HG03439 (cell line): ENCODE measurements around the gene PHOX2B.
"Not testable (repeated sequence)": the region's sequence is repeated elsewhere in the genome, so short reads cannot be mapped to it uniquely, and the experiment has no call there.

Experiments used
- ATAC-seq: cut with Tn5 transposase; IDR thresholded peaks from one replicate; pipeline ENCODE4 v1.9.1; 2021; ENCODE audit warnings: mild to moderate bottlenecking, moderate library complexity; ENCODE audit not compliant: unreplicated experiment

Gene PHOX2B

DNA sequence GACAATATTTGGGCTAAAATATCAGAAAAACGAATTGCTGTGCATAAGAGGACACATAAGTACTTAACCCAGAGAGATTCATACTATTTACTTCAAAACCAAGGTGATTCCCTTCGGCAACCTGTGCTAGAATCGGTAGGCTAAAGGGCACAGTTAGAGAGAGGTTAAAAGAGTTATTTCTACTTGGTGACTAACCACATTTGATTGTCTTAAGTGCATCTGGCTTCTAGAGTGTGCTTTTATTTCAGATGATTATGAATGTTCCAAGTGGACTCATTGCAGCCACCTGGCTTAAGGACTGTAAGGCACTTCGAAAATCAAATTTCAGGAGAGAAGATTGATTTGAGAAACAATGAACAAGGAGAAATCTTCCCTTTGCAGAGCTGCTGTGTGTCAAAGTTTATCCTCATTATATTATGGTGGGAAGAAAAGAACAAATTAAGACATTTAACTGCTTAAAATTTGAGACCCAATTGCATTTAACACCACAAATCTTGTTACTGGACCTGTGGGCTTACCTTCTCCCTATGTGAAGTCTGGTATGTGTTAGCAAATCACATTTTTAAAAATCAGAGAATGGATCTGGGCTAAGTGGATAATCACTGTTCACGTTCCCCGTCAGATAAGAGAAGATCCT lies 34.0 kb downstream of the PHOX2B start:
- ATAC-seq: no peak

DNA sequence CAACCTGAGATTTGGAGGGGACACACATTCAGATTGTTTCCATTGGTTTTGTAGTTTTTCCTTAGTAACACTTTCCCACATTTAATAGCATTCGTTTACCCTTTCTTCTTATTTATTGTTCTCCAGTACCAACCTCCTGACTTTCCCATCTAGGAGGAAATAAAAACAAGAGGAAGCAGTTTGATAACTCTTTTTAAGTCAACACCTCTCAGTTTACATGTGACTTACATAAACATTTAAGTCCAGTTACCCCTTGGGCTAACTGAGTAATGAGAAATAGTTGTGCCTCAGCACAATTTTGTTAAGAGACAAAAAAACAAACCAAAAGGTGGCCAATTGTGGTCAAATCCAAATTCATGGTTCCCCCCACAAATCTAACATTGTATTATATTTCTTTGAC lies 34.8 kb downstream of the PHOX2B start:
- ATAC-seq: no peak

DNA sequence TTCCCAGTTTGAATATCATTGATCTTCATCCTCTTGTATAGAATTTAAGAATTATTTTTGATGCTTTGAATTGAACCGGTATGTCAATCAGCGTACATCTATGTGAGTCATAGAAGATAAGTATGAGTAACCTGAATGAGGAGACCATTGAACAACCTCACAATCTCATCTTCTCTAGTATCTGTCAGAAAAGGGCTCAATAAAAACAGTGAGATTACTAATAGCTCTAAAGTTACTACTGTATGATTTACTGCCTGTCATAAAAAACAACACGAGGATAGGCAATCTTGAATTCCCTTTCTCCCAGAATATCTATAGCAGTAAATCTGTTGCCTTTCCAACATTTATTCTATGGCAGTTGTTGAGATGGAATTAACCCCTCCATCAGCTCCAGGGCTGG lies 36.1 kb downstream of the PHOX2B start:
- no peak for ATAC-seq

DNA sequence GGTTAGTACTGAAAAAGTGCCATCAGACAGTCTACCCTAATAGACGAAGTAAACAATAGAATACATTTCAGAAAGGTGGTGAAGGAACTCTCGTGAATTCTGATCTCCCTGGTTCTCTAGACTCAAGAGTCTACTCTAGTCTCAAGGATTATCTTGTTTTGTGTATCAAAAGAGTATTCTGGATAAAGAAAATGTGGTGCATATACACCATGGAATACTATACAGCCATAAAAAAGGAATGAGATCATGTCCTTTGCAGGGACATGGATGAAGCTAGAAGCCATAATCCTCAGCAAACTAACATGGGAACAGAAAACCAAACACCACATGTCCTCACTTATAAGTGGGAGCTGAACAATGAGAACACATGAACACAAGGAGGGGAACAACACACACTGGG lies 36.9 kb downstream of the PHOX2B start:
- ATAC-seq: not testable (repeated sequence)

DNA sequence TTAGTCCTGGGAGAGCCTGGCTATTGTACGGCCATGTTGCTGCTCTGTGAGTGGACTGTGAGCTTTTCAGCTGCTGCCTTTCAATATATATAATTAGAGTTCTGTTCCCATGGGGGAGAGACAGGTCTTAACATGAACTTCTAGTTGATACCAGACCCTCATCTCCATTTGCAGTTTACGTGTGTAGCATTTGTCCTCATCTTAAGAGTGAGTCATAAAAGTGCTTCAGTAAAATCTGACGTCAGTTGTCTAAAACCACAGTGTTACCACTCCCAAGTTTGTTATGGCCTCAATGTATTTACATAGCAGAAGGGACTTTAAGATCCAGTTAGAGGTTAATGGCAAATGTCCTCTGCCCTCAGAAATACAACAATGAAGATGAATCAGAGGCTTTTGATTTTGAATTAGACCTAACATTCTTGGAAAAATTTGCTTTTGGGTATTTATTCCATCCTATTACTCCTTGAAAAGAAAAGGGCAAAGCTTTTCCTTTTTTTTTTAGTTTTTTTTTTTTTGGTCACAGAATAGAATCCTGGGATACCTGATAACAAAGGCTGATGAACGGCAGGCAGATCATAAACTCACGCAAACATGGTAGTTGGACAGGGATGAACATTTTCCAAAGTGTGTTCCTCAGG lies 38.6 kb downstream of the PHOX2B start:
- ATAC-seq: no peak

DNA sequence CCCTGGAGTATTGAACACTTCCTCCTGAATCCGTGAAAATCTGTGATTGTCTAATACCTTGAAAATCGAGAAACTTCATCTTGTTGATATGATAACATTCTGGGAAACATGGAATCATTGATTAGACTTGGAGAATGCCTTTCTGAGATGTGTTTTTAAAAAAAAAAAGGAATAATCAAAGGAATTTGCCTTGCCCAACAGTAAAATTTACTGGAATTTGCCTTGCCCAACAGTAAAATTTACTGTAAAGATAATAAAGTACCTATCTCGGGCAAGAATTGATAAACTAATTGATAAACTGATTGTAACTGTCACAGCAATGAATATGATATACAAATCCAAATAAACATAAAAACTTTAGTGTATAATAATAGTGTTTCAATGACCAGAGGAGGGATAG lies 44.7 kb downstream of the PHOX2B start:
- no peak for ATAC-seq

DNA sequence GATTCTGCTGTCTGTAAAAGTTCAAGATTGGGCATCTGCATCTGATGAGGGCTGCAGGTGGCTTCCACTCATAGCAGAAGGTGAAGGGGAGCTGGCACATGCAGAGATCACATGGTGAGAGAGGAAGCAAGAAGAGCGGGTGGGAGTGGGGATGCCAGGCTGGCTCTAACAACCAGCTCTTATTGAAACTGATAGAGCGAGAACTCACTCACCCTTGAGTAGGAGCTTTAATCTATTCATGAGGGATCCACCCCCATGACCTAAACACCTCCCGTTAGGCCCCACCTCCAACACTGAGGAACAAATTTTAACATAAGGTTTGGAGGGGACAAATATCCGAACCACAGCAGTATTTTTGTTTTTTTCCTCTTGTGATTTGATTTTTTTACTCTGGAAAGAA lies 45.8 kb downstream of the PHOX2B start:
- ATAC-seq: no peak

DNA sequence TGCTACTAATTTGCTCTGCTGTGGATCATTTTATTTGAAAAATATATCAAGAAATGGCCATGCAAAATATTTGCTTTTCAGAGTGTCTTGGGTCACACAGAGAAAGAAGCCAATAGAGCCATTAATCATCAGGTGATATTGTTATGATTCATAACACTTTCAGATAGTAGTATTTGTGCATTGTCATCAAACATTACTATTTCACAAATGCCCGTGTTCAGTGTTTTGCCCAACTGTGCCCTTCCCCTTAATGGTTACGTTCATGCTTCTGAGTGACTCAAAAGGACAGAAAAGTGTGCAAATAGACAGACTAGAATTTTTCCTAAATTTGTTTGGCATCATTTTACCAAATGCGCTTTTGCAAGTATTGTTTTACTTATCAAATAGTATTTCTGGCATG lies 46.5 kb downstream of the PHOX2B start:
- ATAC-seq: no peak

DNA sequence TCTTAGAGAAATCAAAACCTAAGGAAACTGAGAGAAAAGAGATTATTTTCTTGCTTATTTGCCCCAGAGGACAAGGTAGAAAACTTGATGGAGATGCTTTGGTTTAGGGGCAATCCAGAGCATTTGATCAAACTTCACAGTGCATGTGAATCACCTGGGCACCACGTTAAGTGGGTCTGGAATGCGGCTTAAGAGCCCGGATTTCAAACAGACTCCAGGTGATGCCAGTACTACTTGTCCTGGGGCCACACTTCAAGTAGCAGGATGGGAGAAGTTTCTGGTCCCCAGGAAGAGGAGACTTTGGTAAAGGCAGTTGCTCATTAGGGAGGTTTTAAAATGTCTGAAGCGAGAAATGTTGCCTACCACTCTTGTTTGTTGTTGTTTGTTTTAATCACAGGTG lies 51.8 kb downstream of the PHOX2B start:
- no peak for ATAC-seq

DNA sequence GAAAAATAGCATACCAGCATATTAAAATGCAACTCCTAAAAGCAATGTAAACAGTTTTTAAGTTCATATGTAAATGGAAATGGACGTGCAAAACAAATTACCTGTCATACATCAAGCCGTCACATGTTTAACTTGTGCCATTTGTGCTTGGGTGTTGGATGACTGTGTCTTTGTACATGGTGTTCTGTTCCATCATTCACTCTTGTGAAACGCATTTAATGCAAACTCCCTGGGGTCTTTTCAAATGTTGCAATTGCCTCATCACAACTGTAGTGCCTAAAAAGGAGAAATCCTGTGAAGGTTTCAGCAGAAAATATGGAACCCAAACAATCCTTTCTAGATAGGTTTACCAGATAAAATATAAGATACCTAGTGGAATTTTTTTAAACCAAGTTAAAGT lies 52.4 kb downstream of the PHOX2B start:
- no peak for ATAC-seq
